ENCODE data around the gene TMEM43. TPM values are rescaled to one million over a fixed set of nuclear protein-coding genes. Genes with fewer than 3 reads are reported as not detected.

The TMEM43 gene
- total and polyA plus RNA-seq, 10 of the 15 experiments (the other 5 are each of a cell fraction or from before 2014, with no cell fraction given): 7.2 to 33.0 (median 18.5) TPM

GRCh38 chr3:14129296-14129695 is 4.4 kb downstream of the TMEM43 start:
- SMC1A ChIA-PET (ENCODE audit: uncharacterized antibody, unreplicated experiment): interaction anchor here (0.7 to 1.2 kb wide), 2 partner anchors 15 to 238 kb away, joined by 3 read pairs; no protein-coding TSS in a partner anchor
- ATAC-seq: no peak
- Histone ChIP-seq H3K4me1 (ENCODE audit: control insufficient read depth, insufficient read depth, low read length) (peaks cover 8% of the 10 kb centered on the region), H3K27me3 (replicated peaks in 1 of 2; ENCODE audit: control insufficient read depth in 2 of 2, insufficient read depth in 2 of 2, low read length in 1 of 2) (no peaks in the 10 kb centered on the region), H4K20me1 (ENCODE audit: control insufficient read depth, insufficient read depth) (no peaks in the 10 kb centered on the region), H3K4me2 (ENCODE audit: control insufficient read depth, insufficient read depth) (no peak overlapping the region), H3K79me2 (ENCODE audit: control insufficient read depth, insufficient read depth, low read length) (peaks cover 33% of the 10 kb centered on the region), H3K9ac (ENCODE audit: control insufficient read depth, insufficient read depth, low read length) (no peak overlapping the region), H3K9me3 (replicated peaks; ENCODE audit: control insufficient read depth, insufficient read depth, low read length) (no peaks in the 10 kb centered on the region), H2AFZ (ENCODE audit: control insufficient read depth, low read depth, low read length) (no peak overlapping the region), H3K36me3 (ENCODE audit: control insufficient read depth in 2 of 2, insufficient read depth in 2 of 2, low read length in 1 of 2) (peaks cover 18 to 30% of the 10 kb centered on the region in 2 experiments), H3K27ac (ENCODE audit: control insufficient read depth, insufficient read depth) (no peak overlapping the region), H3K4me3 (no peak overlapping the region)
- no peak for DNase-seq (ENCODE audit: low read depth, low spot score)
- no peak for TF ChIP-seq NFIC (IDR thresholded peaks at IDR 0.05; ENCODE audit: low read depth, low read length)
- no peak for TF ChIP-seq CUX1 (IDR thresholded peaks at IDR 0.05; ENCODE audit: insufficient replicate concordance, low read depth, low read length)
- CTCF ChIA-PET: no interaction called here
- in situ Hi-C loops (cut with MboI) (no loop called here), intact Hi-C loops (cut with micrococcal nuclease; ENCODE audit: unreplicated experiment) (no loop called here)
- RAD21 ChIA-PET (ENCODE audit: unreplicated experiment): no interaction called here
- BruUV-seq (replicated peaks): no TSS peak
- WGBS (ENCODE audit: insufficient coverage, insufficient replicate concordance, low lambda C conversion rate, missing lambda C conversion rate): 100% methylated on average over 6 of the region's 6 CpGs
- POLR2A ChIA-PET: no interaction called here
- no peak for FAIRE-seq
